GM19372 (cell line): Measurements from ENCODE around the gene PSME4.

ENCODE experiments used
- ATAC-seq: cut with Tn5 transposase; IDR thresholded peaks from one replicate; pipeline ENCODE4 v1.9.1; 2021; ENCODE audit warnings: mild to moderate bottlenecking, low read depth, moderate library complexity; ENCODE audit not compliant: unreplicated experiment

Gene PSME4

GRCh38 chr2:53903011-53903410, 67.8 kb downstream of the PSME4 start:
- ATAC-seq = no peak

DNA sequence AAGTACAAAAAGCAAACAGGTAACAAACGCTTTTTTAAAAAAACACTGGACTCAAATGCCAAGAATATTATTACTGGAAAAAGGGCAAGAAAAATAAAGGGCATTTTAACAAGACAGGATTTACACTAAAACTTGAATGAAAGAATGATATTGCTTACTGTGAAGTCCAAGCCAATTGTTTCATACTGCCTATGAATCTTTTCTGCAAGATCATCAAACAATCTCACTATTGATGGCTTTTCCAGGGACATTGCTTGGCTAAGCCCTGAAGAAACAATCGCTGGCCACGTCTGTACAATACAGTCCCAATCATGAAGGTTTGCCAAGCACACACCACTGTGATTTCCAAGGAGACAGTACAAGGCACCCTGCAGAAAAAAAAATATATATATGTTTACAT, 69.6 kb downstream of the PSME4 start:
- no peak for ATAC-seq

- no peak for ATAC-seq
Observed at GRCh38 chr2:53896864-53897263, 73.9 kb downstream of the PSME4 start.

DNA sequence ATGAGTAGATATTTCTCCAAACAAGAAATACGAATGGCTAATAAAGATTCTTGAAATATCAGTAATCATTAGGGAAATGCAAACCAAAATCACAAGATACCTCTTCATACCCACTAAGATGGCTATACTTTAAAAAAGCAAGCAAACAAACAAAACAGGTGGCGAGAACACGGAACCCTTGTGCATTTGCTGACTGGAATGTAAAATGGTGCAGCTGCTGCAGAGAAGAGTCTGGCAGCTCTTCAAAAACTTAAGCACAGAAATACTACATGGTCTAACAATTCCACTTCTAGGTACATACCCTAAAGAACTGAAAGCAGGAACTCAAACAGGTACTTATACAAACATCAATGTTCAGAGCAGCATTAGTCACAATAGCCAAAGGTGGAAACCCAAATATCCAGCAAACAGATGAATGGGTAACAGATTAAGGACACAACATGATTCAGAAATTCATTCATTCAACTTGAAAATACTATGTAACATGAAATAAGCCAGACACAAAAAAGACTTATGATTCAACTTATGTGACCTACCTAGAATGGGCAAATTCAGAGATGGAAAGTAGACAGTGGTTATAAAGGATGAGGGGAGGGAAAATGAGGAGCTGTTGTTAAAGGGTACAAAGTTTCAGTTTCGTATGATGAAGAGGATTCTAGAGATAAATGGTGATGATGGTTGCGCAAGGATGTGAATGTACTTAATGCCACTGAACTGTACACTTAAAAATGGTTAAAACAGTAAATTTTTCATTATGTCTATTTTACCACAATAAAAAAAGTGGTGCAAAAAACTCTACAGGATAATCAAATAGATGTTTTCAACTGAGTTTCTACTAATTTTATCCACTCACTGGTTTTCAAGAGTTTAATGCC, 84.2 kb downstream of the PSME4 start:
- no peak for ATAC-seq

- no peak for ATAC-seq
Observed at GRCh38 chr2:53884883-53885282, 85.9 kb downstream of the PSME4 start.

DNA sequence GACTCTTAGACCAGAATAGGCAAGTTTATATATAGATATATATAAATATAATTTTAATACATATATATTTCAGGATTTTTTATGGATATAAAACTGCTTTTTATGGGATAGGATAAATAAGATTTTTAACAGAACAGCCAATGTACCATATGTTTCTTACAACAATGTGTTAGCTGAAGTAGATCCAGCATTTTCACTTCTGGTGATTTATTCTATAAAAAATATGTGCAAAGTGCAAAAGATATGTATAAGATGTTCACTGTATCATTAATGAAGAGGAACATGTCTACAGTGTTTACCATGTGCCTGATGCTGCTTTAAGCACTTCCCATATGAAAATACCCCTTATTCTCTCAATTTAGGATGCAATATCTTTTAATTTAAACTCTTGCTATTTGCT, 88.8 kb downstream of the PSME4 start:
- ATAC-seq = no peak

- ATAC-seq = no peak
Observed at GRCh38 chr2:53881360-53881759, 89.4 kb downstream of the PSME4 start.

- ATAC-seq = no peak
Observed at GRCh38 chr2:53880756-53881155, 90.0 kb downstream of the PSME4 start.

- no peak for ATAC-seq
Observed at GRCh38 chr2:53877556-53877955, 93.2 kb downstream of the PSME4 start.

- ATAC-seq = no peak
Observed at GRCh38 chr2:53877112-53877511, 93.7 kb downstream of the PSME4 start.

- no peak for ATAC-seq
Observed at GRCh38 chr2:53874401-53874950, 96.3 kb downstream of the PSME4 start.

DNA sequence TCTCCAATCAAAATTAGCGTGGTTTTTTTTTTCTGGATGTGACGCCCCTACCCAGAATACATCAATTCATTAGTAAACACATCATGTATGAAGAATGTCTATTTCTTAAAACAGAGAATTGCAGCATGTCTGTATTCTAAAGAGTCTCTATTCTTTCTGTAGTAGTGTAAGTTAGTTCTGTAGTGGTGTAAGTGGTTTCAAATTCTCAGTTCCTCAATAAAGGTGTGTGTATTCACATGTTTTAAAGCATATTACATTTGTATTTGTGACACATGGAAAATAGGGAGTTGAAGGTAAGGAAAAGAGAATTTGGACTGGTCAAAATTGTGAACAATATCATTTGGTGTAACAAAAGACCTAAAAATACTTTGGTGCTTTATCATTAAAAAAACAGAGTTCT, 103.0 kb downstream of the PSME4 start:
- ATAC-seq = no peak

GRCh38 chr2:53867169-53867568, 103.6 kb downstream of the PSME4 start:
- ATAC-seq = no peak

DNA sequence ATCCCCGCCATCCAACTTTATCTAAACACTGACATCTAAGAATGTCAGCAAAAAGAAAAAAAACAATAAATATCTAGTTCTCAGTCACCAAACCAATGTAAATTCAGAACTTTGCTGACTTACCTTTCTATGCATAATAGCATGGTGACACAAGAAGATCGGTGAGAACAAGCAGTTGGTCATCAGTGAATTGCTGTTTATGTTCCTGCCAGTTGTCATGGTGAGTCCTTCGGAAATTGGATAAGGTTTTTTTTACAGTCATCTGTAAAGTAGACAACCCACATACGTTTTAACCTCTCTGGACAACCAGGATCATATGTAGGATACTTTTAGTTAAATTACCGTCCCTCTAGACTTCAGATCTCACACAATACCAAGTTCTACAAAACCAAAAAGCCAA, 104.8 kb downstream of the PSME4 start:
- ATAC-seq = no peak

- ATAC-seq = no peak
Observed at GRCh38 chr2:53865264-53865663, 105.5 kb downstream of the PSME4 start.

- ATAC-seq = no peak
Observed at GRCh38 chr2:53863538-53864227, 107.1 kb downstream of the PSME4 start.

- ATAC-seq = no peak
Observed at GRCh38 chr2:53861824-53862223, 109.0 kb downstream of the PSME4 start.

GRCh38 chr2:53859206-53860181, 111.3 kb downstream of the PSME4 start, which contains the start of gene GPR75:
Gene GPR75, minus strand, starts transcription at chr2:53859967. Its CDS starts 5,211 bp downstream, at chr2:53854756.
- no peak for ATAC-seq

- no peak for ATAC-seq
Observed at GRCh38 chr2:53856272-53856671, 114.5 kb downstream of the PSME4 start.

DNA sequence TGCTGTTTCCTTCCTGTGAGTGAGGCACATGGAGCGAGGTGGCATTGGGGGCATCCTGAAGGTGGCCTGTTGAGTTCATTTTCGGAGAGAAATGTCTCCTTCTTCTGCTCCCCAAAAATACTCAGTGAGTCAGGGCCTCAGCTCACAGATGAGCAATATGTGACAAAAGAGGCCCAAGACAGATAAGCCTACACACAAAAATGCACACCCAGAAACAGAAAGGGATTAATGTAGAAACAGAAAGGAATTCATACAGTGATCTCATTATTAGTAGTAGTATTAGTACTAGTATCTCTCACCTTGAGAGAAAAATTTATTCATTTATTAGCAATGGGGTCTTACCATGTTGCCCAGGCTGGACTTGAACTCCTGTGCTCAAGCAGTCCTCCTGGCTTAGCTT, 116.1 kb downstream of the PSME4 start:
- no peak for ATAC-seq
